NCI-H1694 (cell line): ENCODE measurements around the gene PDE2A.

Source experiments
- DNase-seq: peaks from one replicate; lab custom pipeline; 2025; lab: John Stamatoyannopoulos, UW

PDE2A gene

DNA sequence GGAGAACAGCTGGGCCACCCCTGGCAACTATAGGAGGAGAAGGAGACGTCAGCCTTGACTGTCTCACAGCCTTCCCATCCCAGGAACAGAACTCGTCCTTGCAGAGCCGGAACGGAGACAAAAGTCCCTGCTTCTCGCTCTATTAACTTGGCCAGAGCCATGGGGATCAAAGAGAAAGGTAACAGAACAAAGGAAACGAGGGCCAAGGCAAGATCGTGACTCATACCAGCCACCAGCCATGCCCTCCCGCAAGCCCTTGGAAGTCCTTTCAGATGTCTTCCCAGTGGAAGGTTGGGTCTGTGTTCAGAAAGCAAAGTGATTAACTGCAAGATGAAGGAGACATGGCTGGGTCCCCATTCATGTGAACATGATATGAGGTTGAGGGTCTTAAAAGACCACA, 64.7 kb downstream of the PDE2A start:
- no peak for DNase-seq

DNA sequence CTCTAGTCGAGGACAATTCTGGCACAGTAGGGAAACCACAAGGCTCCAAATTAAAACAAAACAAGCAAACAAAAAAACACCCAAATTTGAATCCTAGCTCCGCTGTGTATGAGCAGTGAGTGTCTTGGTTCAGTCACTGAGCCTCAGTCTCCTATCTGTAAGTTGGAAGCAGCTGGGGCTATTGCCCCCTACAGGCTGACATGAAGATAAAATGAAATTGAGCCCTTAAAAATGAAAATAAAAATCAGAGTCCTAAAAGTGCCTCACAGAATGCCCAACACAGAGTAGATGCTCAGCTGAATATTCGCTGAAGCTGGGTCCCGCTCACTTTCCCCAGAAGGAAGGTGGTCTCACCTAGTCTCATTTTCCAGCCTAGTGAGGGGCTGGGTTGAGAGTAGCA, 65.2 kb downstream of the PDE2A start:
- DNase-seq: peak; percentile 25

DNA sequence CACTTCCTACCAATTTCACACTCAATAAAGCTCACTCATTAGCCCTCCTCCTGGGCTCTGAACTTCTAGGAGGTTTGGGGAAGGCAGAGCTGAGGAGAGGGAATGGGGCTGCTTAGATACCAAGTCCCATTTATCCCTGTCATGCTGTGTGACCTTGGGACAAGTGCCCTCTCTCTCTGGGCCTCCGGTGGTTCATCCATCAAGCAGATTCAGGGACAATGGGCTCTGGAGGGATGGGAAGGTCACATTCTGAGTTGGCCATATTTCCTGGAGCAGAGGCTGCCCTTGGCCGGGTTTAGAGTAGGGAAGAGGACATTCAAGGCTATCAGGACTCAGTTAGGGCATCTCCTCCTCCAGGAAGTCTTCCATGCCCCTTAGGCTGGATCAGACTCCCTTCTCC, 66.7 kb downstream of the PDE2A start:
- DNase-seq: no peak

DNA sequence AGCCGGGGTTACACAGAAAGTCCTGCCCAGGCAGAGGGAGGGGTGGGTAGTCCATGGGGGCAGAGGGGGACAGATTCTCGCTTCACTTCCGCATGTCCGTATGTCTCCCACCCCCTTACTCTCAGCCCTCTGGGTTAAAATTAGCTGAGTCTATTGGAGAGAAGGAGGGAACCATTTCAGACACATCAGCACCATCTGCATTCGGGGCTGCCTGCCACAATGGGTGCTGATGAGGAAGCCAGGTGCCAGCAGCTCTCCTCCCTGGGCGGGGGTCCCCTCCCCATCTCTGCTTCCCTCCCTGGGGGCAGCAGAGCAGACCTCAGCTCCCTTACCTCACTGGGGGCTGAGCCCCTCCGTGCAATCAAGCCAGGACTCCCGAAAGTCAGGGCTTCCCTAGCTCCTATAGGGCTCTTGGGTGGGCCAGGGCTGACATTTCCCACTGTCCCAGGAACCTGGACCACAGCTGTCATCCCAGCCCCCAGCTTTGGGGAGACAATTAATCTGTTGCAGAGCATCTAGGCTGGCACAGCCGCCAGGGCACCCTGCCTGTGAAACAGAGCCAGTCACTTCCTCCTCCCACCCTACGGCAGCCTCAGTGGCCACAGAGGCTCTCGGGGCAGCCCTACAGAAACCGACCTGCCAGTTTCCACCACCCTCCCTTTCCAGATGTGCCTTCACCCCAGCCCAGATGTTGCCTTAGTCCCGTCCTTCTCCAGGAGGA, 67.3 kb downstream of the PDE2A start:
- no peak for DNase-seq

DNA sequence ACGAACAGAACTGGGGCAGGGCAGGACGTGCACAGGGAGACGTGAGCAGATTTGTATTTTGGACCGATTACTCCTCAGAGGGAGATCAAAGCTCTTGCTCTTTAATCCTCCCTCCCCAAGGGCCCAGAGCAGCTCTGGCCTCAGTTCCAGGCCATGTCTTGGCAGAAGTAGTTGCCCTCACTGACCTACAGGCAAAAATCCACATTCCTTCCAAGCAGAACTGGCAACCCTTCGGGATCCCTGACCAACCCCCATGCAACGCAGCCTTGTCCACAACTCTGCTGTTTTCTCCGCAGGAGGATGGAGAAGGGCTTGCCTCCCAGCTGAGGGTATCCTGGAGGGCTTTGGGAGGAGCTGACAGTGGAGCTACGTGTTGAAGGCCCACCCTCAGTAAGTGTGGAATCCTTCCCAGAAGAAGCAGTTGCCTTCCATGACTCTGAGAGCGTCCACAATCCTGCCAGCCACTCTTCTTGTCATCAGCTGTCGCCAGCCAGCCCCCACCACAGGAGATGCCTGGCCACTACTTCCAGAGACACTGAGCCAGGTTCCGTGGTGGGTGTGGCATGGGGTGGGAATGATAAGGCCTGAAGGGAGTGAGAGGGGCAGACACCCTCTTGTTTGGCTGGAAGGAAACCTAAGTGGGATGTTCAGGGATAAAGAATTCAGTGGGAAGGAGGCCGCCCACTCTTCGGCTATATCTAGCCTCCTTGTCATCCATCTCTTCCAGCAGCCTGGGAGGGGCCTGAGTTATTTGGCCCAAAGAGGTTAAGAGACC, 68.1 kb downstream of the PDE2A start:
- DNase-seq: no peak

DNA sequence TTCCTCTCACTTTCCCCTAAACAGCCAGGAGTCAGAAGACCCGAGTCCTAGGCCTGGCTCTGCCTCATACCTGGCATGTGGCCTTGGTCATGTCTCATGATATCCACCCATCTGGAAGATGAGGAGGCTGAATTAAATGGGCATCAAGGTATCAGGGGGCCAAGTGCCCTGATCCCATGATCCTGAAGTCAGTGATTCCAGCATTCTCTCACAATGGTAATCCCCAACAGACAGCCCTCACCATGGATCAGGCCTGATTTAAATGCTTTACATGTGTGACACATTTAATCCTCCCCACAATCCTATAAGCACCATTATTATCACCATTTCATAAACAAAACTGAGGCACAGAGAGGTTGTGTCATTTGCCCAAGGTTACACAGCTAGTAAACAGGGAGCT, 70.0 kb downstream of the PDE2A start:
- no peak for DNase-seq

DNA sequence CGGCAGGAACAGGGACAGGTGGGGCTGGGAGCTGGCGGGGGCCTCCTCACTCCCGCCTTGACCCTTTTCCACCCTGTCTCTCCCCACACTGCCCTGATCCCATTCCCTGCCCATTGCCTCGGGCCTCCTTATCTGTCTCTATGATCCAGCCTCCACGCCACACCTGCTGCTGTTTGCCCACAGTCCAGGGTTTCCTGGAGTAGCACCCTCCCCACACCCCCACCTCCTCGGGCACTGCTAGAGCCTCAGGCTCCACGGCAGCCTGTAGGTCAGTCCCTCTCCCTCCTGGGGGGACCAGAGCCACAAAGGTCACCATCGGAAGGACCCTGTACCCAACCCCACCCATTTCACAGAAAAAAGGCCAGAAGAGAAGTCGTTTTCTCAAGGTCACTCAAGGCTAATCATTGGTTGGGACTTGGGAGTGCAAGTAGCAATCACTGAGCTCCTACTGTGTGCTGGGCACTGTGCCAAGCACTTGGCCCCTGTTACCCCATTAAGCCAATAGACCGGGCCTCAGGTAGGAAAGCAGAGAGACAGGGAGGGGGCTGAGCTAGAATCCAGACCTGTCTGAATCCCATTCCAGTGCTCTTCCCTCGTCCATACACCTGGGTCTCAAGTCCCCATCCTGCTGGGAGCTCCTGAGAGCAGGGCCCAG, 71.8 kb downstream of the PDE2A start:
- no peak for DNase-seq

DNA sequence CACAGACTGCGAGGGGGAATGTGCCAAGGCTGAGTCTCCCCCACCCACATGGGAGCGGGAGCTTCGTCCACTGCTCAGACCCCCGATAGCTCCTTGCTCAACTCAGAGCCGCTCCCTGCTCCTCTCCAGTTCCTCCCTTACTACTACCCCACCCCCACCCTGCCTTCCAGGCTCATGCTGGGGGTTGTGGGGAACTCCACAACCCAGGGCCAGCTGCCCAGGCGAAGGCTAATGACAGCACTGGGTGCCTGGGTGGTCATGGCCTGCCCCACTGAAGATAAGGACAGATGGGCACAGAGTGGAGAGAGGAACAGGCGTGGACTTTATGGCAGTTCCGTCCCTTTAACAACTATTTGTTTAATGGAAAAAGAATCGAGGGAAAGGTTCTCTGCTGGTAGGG, 73.7 kb downstream of the PDE2A start:
- DNase-seq: no peak

DNA sequence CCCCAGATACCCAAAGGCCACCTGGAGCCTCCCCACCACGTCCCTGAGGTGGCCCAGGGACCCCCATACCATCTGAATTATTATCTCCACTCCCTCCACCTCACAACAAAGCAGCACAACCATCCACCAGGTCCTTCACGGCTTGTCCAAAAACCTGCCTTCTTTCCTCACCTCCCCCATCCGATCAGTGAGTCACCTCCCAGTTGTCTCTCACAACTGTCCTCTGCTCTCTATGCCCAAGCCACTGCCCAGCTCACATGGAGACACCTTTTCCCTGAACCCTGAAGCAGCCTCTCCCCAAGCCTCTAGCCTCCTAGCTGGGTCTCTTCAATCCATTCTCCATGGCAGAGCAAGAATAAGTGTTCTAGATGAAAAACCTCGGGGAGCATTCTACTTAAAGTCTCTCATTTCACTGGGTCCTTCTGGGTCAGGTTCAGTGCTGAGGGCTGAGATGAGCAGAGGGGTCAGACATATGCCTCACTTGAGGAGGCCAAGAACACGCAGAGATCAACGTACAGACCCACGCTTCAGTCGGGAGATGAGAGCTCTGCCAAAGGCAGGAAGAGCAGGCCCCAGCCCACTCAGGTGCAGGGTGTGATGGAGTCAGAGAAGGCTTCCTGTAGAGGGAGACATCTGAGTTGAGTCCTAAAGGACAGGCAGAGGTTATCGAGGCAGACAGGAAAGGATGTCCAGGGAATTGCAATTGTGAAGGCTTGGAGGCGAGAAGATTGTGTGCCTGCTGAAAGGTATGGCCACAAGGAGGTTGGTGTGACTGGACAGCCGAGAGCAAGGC, 74.7 kb downstream of the PDE2A start:
- no peak for DNase-seq

DNA sequence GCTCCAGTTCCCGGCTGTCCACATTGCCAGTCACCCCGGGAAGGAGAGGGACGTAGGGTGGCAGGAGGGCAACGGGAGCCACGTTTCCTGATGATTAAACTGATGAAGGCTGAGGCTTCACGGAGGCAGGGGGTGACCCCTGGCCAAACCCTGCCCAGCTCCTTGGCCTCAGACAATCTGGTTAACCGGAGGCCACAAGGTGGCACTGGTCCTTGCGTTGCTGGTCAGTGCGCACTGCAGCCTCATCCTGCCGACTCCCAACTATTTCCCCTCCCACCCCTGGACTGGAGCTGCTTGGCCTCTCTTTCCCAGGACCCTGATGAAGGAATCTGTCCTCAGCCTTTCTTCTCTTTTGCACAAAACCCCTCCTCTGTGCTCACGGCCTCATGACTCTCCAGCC, 75.3 kb downstream of the PDE2A start:
- no peak for DNase-seq

DNA sequence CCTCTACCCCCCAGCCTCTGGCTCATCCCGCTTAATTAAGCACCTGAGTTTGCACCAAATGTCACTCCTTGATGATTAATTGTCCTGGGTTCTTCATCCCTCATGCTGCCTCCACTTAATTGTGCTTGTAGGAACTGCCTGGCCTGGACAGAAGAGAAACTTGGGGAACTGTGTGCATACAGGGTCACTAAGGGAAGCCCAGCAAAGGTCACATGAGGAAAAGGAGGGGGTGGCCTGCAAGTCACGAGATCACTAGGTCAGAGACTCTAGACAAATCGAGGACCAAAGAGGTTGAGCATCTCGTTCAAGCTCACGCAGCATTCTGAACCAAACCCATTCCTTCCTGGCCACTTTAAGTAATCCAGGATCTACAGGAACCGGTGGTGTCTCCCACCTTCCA, 75.8 kb downstream of the PDE2A start:
- DNase-seq: no peak

DNA sequence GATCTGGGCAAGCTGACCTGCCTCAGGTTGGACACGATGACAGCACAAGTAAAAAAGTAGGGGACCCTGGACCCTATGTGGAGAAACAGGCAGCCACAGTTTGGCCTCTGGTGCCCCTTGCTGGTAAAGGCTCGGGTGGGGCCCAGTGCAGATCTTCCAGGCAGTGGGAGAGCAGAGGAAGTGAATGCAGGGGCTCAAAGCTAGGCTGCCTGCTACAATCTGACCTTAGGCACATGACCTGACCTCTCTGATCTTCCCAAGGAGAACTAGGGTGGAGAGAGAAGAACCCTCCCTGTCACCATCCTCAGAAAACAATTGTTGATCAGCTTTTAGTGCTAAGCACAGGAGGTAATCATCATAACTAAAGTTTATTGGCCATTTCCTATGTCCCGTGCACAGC, 76.5 kb downstream of the PDE2A start:
- no peak for DNase-seq

DNA sequence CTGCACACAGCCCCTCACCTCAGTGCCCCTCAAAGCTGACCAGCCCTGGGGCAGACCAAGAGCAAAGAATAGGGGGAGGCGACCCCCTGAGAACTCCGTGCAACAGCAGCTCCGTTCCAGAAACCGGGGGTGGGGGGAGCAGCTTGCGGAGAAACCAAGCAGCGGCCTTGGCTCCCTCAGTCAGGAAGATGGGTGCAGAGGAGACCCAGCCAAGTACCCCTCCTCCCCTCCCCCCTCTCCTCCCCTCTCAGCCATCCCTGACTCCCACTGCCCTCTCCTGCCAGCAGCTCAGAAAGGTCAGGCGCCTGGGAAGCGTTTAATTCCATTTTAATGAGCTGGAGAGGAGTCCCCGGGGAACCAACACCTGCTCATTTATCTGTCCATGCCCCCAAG, 78.9 kb downstream of the PDE2A start:
- DNase-seq: no peak

DNA sequence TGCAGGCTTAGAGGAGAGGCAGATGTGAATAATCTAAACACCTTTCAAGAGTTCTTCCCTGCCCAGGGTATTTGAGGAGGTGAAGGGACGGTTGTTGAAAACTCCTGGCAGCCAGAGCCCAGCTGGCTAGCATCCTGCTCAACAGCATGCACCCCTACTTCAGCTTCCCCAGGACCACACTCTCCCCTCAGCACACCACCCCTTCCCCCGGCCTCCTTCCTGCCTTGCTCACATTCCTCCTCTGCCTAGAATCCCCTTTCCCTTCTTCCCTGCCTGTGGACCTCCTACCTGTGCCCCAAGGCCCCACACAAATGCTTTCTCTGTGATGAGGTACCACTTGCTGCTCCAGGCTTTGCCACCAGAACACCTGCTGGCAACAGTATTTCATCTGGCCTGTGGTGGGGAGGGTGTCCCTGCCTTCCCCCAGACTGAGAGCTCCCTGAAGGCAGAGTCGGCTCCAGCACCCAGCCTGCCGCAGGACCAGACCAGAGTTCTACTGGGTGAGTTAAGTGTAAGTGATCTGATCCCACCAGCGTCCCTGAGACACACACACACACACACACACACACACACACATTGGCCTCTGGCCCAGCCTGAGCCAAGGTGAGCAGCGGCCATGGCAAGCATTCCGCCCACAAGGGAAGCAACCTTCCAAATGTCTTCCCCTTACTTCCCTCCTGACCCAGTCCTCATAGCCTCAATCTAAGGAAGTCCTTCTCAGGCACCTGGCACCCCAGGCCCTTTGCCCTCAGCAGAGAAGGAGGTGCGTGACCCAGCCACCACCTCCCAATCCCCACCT, 79.5 kb downstream of the PDE2A start:
- DNase-seq: no peak

DNA sequence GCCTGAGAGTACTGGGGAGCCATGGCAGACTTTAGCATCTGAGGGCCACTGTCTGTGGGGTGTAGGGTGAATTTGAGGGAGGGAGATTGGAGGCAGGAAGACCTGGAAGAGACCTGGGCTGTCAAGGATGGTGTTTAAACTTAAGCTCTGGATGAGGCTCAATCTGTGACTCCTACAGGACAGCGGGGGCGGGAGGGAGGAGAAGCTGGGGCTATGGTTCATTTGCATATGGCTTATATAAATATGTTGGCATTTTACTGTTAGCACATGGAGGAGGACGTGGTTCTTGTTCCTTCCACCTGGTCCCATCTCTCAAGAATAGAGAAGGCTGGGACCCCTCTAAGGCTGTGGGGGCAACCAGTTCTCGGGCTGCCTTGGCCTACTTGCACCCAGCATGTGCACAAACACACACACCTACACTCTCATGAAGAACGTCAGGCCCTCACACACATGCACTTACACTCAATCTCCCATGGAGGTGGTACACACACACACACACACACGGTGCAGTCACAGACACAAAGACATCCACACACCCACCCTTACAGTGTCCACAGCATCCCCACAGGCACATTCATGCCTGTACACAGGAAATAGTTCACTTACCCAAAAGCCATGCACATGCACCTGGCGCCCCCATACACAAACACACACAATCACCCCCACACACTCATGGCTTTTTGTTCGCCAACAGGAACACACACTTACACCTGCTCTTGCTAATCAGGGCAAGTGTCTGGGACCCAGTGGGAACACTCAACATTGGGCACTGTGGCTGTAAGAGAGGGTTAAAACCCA, 81.3 kb downstream of the PDE2A start:
- DNase-seq: no peak

DNA sequence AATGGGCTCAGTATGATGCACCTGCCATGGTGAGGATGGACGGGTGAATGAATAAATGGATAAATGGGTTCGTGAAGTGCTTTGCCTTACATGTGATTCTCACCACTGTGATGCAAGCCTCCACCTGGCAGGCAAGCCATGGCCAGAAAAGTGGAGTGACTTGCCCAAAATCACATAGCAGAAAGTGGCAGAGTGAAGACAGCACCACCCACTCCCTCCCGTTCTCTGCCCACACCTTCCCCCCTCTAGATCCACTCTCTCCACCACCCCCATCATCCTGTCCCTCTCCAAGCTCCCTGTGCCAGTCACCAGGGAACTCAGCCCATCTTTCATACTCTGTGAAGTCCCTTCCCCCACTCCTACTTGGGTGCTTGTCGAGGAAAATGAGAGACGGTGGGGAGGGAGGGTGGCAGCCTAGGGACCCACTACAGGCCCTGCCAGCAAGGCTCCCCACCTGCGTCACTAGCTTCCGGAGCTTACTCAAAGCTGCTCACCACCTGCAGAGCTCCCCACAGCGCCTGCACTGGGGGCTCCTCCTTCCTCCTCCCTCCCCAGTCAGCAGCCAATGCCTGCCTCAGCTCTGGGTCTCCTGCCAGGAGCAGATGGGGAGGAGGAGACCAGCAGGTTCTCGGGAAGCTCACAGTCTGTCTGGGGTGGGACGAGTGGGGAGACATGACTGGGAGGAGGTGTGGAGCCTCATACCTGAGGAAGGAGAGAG, 82.3 kb downstream of the PDE2A start:
- DNase-seq: peak; percentile 78

DNA sequence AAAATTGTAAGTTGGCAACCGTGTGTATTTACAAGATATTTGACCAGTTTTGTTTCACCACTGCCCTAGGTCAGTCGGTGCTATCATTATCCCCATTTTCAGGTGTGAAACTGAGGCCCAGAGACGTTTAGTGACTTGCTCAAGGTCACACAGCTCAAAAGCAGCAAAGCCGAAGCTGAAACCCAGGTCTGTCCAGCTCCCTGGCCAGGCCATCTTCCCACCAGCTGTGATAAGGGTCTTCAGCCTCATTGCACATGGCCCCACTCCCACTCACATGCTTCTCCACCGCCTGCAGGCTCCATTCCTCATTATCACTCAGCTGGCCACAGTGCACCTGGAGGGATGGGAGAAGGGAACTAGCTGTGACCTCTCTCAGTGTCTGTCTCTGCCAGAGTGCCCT, 83.2 kb downstream of the PDE2A start:
- no peak for DNase-seq

DNA sequence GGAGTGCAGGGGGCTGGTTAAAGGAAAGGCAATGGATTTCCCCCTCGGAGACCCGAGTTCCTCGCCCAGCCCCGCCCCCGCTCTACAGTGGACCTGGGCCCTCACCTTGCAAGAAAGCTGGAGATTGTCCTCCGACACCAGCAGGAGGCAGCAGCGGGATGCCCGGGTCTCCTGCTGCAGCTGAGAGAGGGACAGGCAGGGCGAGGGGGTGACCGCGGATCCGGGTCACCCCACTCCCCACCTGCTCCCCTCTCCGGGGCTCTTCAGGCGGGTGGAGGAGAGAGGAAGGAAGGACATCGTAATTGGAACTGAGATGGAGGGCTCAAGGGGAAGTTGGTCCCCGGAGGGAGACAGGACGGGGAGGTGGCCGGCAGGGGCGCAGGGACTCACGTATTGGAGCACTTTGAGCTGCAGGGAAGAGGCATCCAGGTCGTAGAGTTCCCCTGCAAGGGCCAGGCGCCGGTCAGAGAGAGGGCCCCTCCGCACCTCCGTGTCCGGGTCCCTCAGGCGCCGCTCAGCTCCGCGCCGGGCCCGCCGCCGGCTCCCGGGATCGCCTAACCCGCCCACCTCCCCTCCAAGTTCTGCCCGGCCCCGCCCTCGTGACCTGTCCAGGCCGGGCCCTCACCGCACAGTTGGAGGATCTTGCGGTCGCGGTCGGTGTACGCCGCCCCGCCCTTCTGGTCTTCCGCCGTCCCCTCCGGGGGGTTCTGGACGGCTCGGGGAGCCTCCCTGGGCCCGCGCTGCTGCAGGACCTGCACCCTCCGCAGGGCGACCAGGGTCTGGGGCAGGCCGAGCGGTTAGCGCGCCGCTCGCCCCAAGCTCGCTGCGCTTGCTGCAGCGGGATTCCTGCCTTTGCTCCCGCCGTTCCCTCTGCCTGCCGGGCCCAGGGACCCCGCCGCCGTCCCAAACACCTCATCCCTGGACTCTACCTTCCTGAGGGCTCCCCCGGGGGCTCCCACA, 84.1 kb downstream of the PDE2A start:
- DNase-seq: no peak
